ENCODE measurements around the gene PCDHGC5. TPM values are rescaled to one million over a fixed set of nuclear protein-coding genes. Genes with fewer than 3 reads are reported as not detected.

PCDHGC5 gene
- total and polyA plus RNA-seq, 2 of the 8 experiments (the other 6 are each of a cell fraction or from before 2014, with no cell fraction given): 0.41 to 1.1 TPM

- Histone ChIP-seq H2BK20ac (ENCODE audit: low read length) (no peak overlapping the region; the same call in 1 of the 2 replicates), H3K14ac (ENCODE audit: insufficient read length) (no peak overlapping the region), H3K23me2 (ENCODE audit: low read depth, low read length) (peaks cover 21% of the 10 kb centered on the region; the same call in 1 of the 2 replicates), H3K9me3 (ENCODE audit: insufficient read depth in 2 of 2, low read depth in 1 of 2, low read length in 1 of 2) (no peaks in the 10 kb centered on the region), H3K36me3 (ENCODE audit: control insufficient read depth in 2 of 4, insufficient read depth in 4 of 4, low read length in 3 of 4) (no peaks in the 10 kb centered on the region), H4K5ac (ENCODE audit: insufficient read length, low read depth, low read length) (no peak overlapping the region), H3K23ac (ENCODE audit: insufficient read length) (no peak overlapping the region), H3K79me2 (ENCODE audit: control insufficient read depth in 1 of 2, insufficient read depth in 2 of 2, low read length in 2 of 2) (peaks cover 0 to 3% of the 10 kb centered on the region in 2 experiments; a peak in 1 of 4 replicates), H4K8ac (ENCODE audit: extremely low read depth, insufficient read depth, low read length) (no peak overlapping the region), H3K9ac (replicated peaks in 1 of 4; ENCODE audit: extremely low read depth in 1 of 4, low read depth in 3 of 4, low read length in 3 of 4) (no peak overlapping the region), H3K4me3 (ENCODE audit: extremely low read depth in 1 of 4, insufficient read depth in 2 of 4, low read depth in 3 of 4, low read length in 4 of 4) (no peak overlapping the region), H4K20me1 (replicated peaks in 1 of 2; ENCODE audit: control insufficient read depth in 1 of 2, insufficient read depth in 2 of 2, low read length in 2 of 2) (peaks cover 8 to 17% of the 10 kb centered on the region in 2 experiments), H2BK15ac (ENCODE audit: low read length) (0 out of 2 replicates have a peak overlapping the region, but pooled peaks have one; percentile 25), H3K27me3 (replicated peaks in 1 of 4; ENCODE audit: control insufficient read depth in 3 of 4, extremely low read depth in 1 of 4, insufficient read depth in 3 of 4, low read length in 3 of 4) (peaks cover 16 to 51% (median 44%) of the 10 kb centered on the region in 4 experiments), H4K91ac (replicated peaks; ENCODE audit: insufficient read length, low read length) (no peak overlapping the region), H3K4me2 (ENCODE audit: insufficient read depth in 1 of 2, low read depth in 2 of 2, low read length in 2 of 2) (peak overlapping the region in 1 of 2 experiments; percentile 80; a peak in 1 of 4 replicates), H2AFZ (ENCODE audit: low read length) (no peak overlapping the region), H3K79me1 (ENCODE audit: low read depth, low read length) (no peaks in the 10 kb centered on the region; the same call in 1 of the 2 replicates), H2BK120ac (replicated peaks; ENCODE audit: low read depth, low read length) (no peak overlapping the region), H3K27ac (ENCODE audit: low read depth, low read length) (no peak overlapping the region), H3K18ac (ENCODE audit: extremely low read depth, low read length) (no peak overlapping the region), H3K56ac (replicated peaks; ENCODE audit: insufficient read length, low read depth, low read length) (no peak overlapping the region), H2AK5ac (ENCODE audit: low read depth, low read length) (no peak overlapping the region), H2BK12ac (ENCODE audit: low read depth, low read length) (no peak overlapping the region), H2BK5ac (ENCODE audit: low read depth, low read length) (no peak overlapping the region), H3K4me1 (replicated peaks in 1 of 4; ENCODE audit: control insufficient read depth in 3 of 4, insufficient read depth in 4 of 4, low read length in 3 of 4) (peaks cover 3 to 31% (median 22%) of the 10 kb centered on the region in 4 experiments), H3K4ac (replicated peaks; ENCODE audit: insufficient read length, low read depth, low read length) (no peak overlapping the region)
- ChIA-PET CTCF (ENCODE audit: partially characterized antibody) (interaction anchor here (1.8 to 50.9 kb wide), 5 partner anchors 14 to 369 kb away, joined by 4 to 1236 read pairs (median 155); partner anchors contain the start of genes PCDHB15, PCDHB4, PCDHGA10 and PCDHGA11), POLR2A (ENCODE audit: partially characterized antibody) (interaction anchor here (1.5 to 5.0 kb wide), 3 partner anchors 10 to 23 kb away, joined by 6 to 33 read pairs (median 17); no protein-coding TSS in a partner anchor)
- 93% methylated on average over 13 of the region's 13 CpGs; no CpG with 5 or more reads in 1 of the 2 experiments for WGBS, 2 experiments (ENCODE audit: extremely low coverage in 1 of 2, insufficient coverage in 1 of 2, insufficient read length in 1 of 2, insufficient replicate concordance in 2 of 2, low coverage in 1 of 2, low lambda C conversion rate in 2 of 2, missing lambda C conversion rate in 1 of 2)
- DNase-seq (ENCODE audit: low read depth in 1 of 2, low spot score in 2 of 2) (no peak), FAIRE-seq (no peak)
- no peak for TF ChIP-seq EZH2 (IDR thresholded peaks at IDR 0.05; ENCODE audit: low read depth, low read length, severe bottlenecking)
- no peak for TF ChIP-seq SUZ12 (IDR thresholded peaks at IDR 0.05; ENCODE audit: low read length)
- TF ChIP-seq BCL11A (IDR thresholded peaks at IDR 0.05; ENCODE audit: low read depth in 2 of 2, low read length in 2 of 2): no peak
- TF ChIP-seq RAD21 (IDR thresholded peaks at IDR 0.05 in 1 of 2, conservative IDR thresholded peaks at IDR 0.05 in 1 of 2; ENCODE audit: low read depth in 2 of 2, low read length in 2 of 2): no peak
- no peak for TF ChIP-seq SP4 (IDR thresholded peaks at IDR 0.05; ENCODE audit: low read length)
- TF ChIP-seq SIRT6 (IDR thresholded peaks at IDR 0.05; ENCODE audit: low read length): no peak
- TF ChIP-seq SP2 (IDR thresholded peaks at IDR 0.05; ENCODE audit: low read length): no peak
- no peak for TF ChIP-seq ZNF274 (IDR thresholded peaks at IDR 0.05; ENCODE audit: borderline replicate concordance, extremely low read depth, low read length)
- TF ChIP-seq HDAC6 (IDR thresholded peaks at IDR 0.05; ENCODE audit: low read depth, low read length): no peak
- TF ChIP-seq CREB1 (IDR thresholded peaks at IDR 0.05): no peak
- no peak for TF ChIP-seq RXRA (IDR thresholded peaks at IDR 0.05; ENCODE audit: insufficient read depth, low read depth, low read length)
- TF ChIP-seq RFX5 (IDR thresholded peaks at IDR 0.05; ENCODE audit: borderline replicate concordance, low read depth, low read length): no peak
- TF ChIP-seq CTBP2 (IDR thresholded peaks at IDR 0.05; ENCODE audit: borderline replicate concordance, insufficient read depth, insufficient read length, low read length): no peak
- no peak for TF ChIP-seq POLR2A (IDR thresholded peaks at IDR 0.05; ENCODE audit: control extremely low read depth in 1 of 2, low read depth in 2 of 2, low read length in 2 of 2)
These were observed 1.9 kb downstream of the PCDHGC5 start for GRCh38 chr5:141490771-141491170.

All from H1 (cell line).